Right hindlimb (tissue), 1 donor: ENCODE data around the gene BAHCC1.

Experiments used
- DNase-seq: peaks from one replicate; pipeline ENCODE4 v3.0.0-alpha.2; 2018

The BAHCC1 gene

DNA sequence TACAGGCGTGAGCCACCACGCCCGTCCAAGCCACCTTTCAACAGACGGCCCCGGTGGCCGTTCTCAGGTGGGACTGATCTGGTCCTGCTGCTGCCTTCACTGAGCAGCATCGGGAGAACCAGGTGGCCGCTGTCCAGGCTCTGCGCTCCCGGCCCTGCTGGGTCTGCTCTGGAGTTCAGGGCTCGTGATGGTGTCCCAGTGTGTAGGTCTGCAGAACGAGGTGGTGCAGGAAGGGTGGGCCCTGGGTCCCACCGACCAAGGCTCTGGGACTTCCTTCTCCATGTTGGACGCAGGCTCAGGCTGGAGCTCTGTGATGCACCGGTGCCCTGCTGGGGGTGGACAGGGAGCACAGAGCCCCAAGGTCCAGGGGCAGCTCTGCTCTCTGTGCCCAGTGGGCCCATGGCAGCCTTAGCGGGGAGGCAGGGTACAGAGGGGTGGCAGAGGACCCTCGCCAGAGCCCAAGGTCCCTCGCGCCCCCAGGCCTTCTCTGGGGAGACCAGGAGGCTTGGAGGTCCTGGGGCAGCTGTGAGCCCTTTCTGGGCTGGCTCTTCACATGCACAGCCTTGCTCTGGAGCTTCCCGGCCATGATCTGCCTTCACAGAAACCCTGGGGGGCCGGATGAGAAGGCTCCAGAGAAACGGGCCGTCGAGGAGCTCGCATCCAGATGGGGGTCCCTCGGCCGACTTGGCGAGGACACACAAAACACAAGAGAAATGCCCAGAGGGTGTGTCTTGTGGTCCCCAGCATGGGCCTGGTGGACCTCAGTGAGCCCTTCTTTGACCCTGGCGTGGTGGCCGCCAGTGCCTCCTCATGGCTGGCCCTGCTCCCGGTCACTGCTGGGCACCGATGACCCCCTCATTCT, 26.9 kb upstream of the BAHCC1 start:
- DNase-seq, result no peak

DNA sequence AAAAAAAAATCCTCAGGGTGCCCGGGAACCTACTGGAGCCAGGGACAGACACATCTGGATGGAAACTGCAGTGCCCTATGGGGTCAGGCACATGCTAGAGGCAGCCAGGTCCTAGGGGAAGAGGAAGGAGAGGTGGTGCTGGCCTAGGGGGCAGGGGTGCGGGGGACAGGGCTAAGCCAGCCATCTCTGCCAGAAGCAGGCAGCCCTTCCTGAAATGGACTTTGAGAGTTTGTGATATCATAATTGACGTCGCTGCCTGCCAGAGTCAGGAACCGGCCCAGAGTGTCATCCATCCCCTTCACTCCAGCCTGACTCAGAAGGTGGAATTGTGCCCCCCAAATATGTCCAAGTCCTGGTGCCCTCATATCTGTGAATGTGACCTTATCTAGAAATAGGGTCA, 25.0 kb upstream of the BAHCC1 start:
- DNase-seq, result no peak

DNA sequence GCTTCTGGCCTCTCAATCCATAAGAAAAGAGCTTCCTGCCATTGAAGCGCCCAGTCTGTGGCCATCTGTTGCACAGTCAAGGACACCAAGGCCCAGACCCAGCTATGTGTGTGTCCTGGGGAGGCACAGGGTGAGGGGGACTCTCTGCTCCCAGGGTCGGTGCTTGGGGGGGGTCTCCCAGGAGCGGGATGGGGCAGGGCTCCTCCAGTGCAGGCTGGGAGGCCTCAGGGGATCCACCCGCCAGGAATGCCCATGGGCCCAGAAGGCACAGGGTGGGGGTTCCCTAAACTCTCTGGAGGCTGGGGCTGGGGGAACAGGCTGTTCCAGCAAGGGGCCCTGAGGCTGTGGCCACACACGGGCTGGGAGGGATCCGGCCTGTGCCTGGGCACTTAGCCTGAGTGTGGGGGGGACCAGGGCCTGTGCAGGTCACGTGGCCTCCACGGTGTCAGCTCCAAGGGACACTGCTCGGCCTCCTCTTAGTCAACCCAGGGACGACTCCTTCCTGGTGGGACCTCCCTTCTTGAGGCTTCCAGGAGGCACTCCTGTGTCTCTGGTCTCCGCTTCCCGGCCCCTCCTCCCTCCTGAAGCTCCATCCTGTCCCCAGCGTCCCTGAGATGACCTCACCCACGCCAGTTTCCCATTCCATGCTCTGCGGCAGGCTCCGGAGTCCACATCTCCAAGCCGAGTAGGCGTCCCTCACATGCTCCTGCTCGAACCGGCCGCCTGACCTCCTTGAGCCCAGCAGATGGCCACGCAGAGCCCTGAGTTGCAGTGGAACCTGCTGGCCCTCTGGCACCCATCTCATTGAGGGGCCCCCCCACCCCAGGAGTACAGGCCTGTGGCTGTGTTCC, 23.1 kb upstream of the BAHCC1 start:
- peak; percentile 60 for DNase-seq

DNA sequence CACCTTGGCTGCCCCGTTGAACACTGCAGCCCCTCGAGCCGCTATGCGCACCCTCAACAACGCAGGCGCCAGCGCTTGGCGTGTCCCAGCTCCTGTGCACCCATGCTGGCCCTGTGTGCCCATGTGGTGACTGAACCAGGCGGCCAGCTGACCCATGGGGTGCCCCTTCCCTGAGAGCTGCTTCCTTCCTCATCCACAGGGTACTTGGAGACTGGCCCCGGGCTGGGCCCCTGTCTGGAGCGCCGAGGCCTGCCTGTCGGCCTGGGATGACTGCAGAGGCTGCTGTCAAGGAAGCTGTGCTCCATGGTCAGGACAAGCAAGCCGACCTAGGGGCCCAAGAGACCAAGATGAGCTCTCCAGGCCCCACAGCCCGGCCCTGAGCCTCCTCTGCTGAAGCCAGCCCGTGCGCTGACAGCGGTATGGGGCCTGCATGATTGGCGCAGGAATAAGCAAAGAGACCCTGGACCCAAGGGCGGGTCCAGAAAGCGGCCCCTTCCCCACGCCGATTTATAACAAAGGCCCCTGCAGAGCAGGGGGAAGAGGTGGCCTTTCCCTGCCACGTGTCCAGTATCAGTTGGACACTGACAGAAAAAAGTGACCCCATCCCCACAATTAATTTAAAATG, 21.6 kb upstream of the BAHCC1 start:
- DNase-seq, result no peak

DNA sequence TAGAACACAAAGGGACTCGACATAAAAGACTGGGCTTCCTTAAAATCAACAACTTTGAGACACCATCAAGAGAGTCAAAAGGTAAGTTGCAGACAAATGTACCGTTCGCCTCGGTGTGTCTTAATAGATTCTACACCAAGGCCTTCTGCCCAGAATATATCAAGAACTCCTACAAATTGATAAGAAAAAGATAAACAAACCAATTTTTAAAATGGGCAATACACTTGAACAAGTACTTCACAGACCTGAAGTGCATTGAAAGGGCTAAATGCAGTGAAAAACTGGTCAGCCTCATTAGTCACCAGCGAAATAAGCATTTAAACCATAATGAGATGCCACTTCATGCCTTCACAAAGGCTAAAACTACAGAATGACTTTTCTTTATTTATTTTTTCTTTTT, 20.4 kb upstream of the BAHCC1 start:
- no peak for DNase-seq

DNA sequence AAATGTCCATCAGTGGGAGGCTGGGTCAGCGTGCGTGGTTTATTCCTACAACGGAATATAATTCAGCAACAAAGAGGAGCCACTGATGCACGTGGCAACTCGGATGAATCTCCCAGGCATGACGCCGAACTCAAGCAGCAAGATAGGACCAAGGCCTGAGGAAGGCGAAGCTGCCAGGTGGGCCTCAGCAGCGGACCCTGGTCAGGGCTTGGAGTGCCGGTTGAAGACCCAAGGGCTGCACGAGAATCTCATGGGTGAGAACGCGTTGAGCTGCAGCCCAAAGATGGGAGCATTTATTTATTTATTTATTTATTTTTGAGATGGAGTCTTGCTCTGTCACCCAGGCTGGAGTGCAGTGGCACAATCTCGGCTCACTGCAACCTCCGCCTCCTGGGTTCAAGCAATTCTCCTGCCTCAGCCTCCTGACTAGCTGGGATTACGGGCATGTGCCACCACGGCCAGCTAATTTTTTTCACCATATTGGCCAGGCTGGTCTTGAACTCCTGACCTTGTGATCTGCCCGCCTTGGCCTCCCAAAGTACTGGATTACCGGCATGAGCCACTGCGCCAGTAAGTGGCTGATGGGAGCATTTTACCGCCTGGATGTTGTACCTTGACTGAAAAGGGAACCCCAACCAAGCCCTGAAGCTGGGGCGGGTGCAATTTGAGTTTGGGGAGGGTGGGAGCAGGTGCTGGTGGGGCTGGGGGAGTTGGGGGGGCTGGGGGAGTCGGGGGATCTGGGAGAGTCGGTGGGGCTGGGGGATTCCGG, 18.1 kb upstream of the BAHCC1 start:
- DNase-seq, result no peak

DNA sequence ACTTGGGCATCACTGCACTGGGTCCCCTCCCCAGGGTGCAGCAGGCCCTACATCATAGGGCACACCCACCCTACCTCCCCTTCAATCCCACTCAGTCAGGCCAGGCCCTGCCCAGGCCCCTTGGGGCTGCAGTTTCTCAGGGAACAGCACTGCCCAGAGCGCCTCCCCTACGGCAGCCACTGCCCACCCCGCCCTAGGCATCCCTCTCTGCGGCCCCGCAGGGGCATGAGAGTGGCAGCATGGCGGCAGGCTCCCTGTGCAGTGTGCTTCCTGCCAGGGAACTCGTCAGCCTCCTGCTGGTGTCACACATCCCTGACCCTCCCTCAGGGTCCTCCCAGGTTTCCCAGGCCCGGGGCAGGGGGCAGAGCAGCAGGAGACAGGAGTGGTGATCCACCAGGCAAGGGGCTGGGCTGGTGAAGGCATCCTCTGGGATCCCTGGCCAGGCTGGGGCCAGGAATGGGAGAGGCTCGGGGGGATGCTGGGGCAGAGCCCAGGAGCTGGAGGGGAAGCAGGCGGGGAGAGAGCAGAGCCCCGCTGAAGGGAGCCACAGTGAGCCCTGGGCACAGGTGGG, 16.2 kb upstream of the BAHCC1 start:
- DNase-seq, result no peak

DNA sequence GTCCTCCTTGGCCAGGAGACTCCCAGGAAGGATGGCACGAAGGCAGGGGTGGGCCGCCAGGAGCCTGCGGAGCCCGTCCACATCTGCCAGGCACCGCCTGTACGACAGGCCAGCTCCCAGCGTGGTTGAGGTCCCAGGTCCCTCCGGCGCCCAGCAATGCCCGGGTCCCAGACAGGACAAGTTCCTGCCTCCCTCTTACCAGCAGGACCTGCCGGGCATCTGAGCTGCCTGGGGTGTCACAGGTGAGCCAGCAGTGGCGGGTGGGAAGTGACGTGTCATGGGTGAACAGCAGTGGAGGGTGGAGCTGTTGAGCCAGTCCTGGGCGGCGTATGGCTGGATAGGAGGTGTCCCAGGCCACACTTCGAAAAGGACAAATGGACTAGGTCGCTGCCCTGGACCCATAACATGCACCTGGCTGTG, 15.7 kb upstream of the BAHCC1 start:
- no peak for DNase-seq

DNA sequence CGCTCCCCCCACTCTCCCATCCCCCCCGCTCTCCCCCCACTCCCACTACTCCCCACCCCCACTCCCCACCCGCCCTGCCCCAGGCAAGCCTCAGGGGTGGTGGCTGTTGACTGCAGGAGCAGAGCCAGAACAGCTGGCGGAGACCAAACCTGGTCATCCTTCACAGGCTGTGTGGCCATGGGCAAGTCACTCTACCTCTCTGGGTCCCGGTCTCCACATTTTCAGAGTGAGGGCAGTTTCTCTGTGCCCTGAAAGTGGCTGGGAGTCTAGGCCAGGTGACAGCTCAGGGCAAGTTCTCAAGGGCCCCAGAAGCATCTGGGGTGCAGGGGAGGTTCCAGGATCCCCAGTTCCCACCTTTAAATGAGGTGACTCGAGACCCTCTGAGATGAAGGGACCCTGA, 15.1 kb upstream of the BAHCC1 start:
- no peak for DNase-seq

DNA sequence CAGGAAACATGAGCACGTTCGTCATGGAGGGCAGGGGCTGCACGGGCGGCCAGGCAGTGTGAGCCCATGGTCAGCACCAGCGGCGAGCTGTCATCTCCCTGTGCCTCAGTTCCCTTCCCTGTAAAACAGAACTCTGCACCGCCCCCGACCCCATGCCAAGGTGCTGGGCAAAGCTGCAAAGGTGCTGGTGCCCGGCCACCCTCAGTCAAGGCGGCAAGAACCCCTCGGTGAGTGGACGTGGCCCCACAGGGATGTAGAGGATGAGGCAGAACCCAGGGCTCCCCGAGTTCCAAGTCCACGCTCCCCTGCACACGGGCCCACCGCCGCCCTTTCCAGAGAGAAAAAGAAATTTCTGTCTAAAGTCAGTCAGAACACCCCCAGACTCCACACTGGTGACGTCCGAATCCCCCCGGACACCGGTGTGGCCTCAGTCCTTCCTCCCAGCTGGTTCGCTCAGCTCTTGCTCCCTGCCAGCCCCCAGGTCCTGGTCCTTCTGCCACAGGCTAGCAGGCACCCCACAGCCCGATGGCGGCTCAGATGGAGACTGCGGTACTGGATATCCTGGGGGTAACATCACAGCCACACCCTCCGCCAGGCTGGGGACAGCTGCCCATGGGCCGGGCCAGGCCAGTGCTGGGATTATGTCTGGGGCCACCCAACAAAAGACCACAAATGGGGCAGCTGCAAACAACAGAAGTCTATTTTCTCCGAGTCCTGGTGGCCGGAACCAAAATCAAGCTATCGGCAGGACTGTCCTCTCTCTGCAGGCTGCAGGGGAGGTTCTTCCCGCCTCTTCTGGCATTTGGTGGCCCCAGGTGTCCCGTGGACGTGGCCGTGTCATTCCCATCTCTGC, 14.4 kb upstream of the BAHCC1 start:
- DNase-seq, result no peak

DNA sequence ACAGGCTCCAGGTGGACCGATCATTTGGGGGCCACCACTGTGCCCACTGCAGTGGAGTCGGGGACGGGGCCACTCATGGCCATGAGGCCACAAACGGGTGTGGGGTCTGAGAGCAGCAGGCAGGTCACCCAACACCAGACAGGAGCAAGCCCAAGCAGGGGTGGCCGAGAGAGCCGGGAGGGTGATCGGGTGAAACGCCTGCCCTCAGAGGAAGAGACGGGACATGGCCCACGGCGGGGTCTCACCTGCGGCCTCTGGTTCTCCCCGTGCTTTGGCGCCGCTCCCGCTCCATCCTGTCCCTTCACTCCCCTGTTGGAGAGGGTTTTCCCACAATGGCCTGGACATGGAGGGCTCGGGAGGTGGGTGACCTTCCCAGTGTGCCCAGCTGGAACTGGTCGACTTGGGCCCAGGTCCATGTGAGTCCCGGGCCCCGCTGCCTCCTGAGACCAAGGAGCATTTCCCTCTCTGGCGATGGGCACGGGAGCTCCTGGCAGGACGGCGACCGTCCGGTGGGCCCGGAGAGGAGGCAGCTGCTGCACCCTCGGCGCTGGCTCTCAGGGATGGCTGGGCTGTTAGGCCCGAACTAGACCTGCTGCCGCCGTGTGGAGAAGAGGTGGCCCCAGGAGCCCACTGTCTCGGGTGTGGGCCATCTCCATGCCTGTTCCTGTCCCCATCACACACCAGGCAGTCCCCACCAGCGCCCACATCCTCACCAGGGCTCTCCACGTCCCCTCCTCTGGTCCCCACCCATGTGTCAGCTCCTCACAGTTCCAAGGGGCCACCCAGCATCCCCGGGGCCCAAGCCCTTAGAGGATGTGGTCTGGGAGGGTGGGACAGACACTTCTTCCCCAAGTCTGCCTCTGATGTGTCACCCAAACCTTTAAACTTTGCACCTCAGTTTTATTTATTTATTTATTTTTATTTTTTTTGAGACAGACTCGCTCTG, 13.4 kb upstream of the BAHCC1 start:
- no peak for DNase-seq

DNA sequence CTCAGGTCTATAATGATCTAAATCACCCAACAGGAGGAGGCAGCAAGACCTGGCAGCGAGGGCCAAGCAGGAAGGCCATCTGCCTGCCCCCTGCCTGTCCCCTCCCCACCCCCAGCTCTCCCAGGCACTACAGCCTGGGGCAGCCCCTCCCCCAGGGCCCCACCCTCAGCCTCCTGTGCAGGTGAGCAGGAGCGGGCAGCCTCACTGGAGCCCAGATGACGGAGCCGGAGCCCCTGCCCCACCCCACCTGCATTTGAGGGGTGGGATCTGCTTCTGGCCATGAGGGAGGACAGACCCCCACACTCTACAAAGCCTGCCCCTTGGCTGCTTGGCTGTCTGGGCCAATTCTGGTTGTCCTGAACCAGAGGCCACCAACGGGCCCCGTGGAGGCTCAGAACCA, 12.4 kb upstream of the BAHCC1 start:
- no peak for DNase-seq

DNA sequence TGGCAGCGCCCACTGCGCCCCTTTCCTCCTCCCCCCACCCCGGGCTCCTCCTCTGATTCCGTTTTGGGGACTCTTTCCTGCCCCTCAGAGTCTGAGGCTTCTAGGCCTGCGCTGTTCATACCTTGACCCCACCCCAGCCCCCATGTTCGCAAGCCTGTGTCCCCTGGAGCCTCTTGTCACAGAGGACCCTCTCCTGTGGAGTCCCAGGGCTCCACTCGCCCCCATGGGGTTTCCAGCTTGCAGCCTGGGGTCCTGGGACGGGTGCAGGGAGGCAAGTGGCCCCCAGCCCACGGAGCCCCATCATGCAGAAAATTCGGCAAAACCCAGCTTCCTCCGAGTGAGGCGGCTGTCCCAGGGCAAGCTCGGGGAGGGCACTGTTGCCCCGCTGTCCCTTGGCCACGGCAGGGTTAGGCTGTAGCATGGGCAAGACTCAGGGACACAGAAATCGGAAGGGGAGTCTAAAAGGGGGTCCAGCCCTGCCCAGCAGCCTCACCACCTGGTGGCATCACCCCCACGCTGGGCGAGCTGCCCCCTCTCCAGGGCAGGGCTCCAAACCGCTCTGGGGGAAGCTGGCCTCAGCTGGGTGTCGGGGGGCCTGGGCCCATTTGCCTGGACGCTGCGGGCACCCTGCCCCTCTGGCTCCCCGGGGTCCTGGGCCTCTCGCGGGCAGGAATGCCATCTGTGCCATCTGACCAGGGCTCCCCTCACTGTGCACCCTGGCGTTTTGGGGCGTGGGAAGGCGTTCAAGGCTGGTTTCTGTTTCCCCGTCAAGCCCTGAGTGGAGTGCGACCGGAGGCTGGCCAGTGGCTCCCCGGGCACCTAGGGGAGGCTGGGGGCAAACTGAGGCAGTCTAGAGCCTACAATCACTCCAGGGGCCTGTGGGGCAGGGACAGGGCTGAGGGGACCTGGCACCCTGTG, 11.5 kb upstream of the BAHCC1 start:
- peak; percentile 19 for DNase-seq

DNA sequence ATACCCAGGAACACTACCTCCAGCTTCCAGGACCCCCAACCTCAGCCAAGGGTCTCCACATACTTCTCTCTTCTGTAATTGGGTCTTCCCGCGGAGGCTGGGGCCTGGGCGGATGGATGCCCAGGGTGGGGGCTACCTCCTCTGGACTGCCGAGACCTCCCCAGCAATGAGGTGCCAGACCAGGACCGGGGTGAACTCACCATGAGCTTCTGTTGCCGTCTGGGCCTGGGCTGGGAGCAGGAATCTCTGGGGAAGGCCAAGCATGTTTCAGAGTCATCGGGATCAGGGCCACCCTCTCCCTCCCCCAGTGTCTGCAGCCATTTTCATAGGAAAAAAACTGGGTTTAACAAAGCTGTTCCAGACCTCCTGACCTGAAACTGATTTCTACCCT, 10.3 kb upstream of the BAHCC1 start:
- DNase-seq, result peak; percentile 18

DNA sequence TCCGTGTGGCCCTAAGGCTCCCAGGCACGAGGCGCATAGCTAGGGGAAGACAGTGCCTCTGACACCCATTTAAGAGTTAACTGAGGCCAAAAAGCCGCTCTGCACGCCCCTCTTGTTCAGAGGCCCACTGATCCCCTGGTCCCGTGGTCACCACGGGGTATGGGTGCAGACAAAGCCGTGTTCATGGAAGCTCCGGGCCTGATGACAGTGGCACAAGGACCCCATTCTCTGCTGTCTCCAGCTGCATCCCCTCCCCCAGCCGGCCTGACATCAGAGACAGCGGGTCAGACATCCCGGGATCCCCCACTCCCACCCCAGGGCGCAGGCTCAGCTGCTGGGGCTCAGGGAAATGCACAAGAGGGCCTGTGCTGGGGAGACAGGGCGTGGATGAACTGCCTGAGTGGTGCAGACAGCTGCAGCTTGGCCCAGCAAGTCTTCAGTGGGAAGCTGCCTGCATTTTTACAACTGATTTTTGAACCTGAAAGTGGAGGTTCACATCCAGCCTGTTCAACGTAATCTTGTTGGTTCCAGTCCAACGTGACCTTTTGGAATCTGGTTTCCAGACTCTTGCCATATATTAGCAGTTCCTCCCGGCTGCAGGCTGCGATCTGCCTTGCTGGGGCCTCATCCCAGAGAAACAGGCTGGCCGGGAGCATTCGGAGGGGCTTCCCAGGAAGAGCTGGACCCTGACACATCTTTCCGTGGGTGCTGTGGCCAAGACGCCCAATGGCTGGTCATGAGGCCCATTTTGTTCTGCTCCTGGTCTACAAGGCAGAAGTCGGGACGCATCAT, 9.7 kb upstream of the BAHCC1 start:
- peak; percentile 86 for DNase-seq

DNA sequence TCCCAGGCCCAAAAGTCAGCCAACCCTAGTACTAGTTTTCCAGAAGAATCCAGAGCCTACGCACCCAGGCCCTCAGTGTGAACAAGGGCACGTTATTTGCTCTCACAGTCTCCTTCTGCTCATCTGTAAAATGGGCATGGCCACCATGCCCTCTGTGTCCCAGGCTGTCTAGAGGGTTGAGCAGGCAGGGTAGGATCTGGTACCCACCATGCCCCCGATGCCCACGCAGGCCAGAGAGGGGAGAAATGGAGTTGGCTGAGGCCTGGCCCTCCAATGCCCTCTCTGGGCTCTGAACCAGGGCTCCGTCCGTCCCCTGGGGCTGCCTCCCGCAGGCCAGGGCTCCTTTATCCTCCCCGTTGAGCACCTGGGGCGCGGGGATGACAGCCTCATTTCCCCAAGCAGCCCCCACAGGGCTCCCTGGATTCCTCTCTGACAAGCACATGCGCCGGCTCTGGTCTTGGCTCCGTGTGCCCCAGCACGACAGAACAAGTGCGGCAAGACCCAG, 9.1 kb upstream of the BAHCC1 start:
- DNase-seq, result no peak

DNA sequence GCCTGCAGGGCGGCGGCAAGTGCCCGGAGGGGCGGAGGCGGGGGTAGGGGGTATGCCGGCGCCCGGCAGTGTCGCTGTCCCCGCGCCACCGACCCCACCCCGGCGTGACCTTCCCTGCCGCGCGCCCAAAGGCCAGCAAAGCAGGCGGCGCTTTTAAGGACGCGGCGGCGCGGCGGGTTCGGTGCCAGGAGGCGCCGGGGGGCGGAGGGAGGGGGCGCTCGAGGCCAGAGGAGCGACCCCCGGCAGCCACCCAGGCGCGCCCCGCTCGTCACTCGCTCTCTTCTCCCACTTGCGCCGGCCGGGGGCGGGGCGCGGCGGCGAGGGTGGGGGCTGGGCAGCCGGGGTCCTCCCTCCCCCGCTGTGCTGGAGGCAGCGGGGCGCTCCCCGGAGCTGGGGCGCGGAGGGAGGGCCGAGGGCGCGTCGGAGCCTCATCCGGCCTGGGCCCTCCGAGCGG, 8.6 kb upstream of the BAHCC1 start:
- peak; percentile 76 for DNase-seq
